Measurements from ENCODE around the gene RFX7. TPM values are rescaled to one million over a fixed set of nuclear protein-coding genes. Genes with fewer than 3 reads are reported as not detected.

Gene RFX7
- total RNA-seq, 1 experiment from 2014 or later = 43.4 TPM

DNA sequence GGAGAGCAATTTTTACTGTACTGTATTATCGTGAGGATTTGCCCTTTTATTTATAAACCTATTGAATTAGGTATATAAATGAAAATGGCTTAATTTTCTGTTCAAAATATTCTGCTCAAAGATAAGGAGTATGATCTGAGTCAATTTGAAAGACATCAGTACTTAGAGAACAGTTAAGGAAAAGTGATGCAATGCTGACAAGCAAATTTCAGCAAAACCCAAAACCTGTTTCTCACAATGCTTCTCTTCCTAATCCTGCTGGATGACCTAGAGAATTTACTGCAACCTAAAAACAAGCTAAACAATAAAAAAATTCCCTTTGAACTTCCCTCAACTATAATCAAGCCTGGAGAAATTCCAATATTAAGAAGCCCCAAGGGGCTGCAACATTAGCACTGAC is 82.7 kb downstream of the RFX7 start:
- no peak overlapping the region for H3K27ac ChIP-seq (ENCODE audit: insufficient read length, low read depth, low read length)
- no peak overlapping the region for H4K5ac ChIP-seq (ENCODE audit: insufficient read length, low read depth, low read length)
- no peaks in the 10 kb centered on the region for H3K23me2 ChIP-seq (ENCODE audit: insufficient read length, low read depth, low read length, poor library complexity, severe bottlenecking)
- no peak overlapping the region for H2AFZ ChIP-seq (ENCODE audit: low read length)
- H4K8ac ChIP-seq (replicated peaks; ENCODE audit: insufficient read length, low read depth, low read length) = no peak overlapping the region
- no peak overlapping the region for H3K18ac ChIP-seq (ENCODE audit: insufficient read length, low read depth, low read length)
- no peaks in the 10 kb centered on the region for H3K27me3 ChIP-seq (ENCODE audit: insufficient read depth, low read length)
- H3K4me2 ChIP-seq (ENCODE audit: insufficient read depth, insufficient read length, low read length) = no peak overlapping the region
- no peaks in the 10 kb centered on the region for H4K20me1 ChIP-seq (ENCODE audit: control insufficient read depth, insufficient read depth, insufficient read length)
- peaks cover 2% of the 10 kb centered on the region for H3K79me1 ChIP-seq (ENCODE audit: insufficient read depth, low read depth, low read length, poor library complexity, severe bottlenecking)
- H2BK20ac ChIP-seq (ENCODE audit: low read depth, low read length, poor library complexity, severe bottlenecking) = no peak overlapping the region
- no peak overlapping the region for H2BK12ac ChIP-seq (ENCODE audit: insufficient read length, low read depth, low read length)
- DNase-seq = no peak
- no peak overlapping the region for H3T11ph ChIP-seq (ENCODE audit: low read length)
- H2BK15ac ChIP-seq (ENCODE audit: low read depth, low read length) = no peak overlapping the region
- H4K91ac ChIP-seq (ENCODE audit: insufficient read length, low read depth, low read length) = no peak overlapping the region
- no peak overlapping the region for H3K9ac ChIP-seq (ENCODE audit: extremely low read depth, insufficient read length, low read length)
- H2BK120ac ChIP-seq (ENCODE audit: low read depth, low read length, poor library complexity, severe bottlenecking) = no peak overlapping the region
- Mint-ChIP-seq H3K27me3 (ENCODE audit: low read depth) (no peaks in the 10 kb centered on the region), H3K4me3 (no peak overlapping the region), H3K4me1 (peaks cover 15 to 19% of the 10 kb centered on the region in 2 experiments), H3K9me3 (peaks cover 3 to 4% of the 10 kb centered on the region in 2 experiments; a peak in 4 of 5 replicates), H3K27ac (peak overlapping the region; percentile 2 to 50 (median 46); a peak in 3 of 7 replicates), H3K36me3 (ENCODE audit: insufficient read depth in 1 of 3, low read depth in 3 of 3) (peaks cover 9 to 12% (median 11%) of the 10 kb centered on the region in 3 experiments; a peak in 6 of 7 replicates)
- no peak overlapping the region for H3K23ac ChIP-seq (ENCODE audit: insufficient read length, low read depth, low read length)
- H3K56ac ChIP-seq (ENCODE audit: insufficient read length, low read depth, low read length) = no peak overlapping the region
- H3K4ac ChIP-seq (ENCODE audit: low read depth, low read length) = no peak overlapping the region
- TF ChIP-seq, protein P1, sequence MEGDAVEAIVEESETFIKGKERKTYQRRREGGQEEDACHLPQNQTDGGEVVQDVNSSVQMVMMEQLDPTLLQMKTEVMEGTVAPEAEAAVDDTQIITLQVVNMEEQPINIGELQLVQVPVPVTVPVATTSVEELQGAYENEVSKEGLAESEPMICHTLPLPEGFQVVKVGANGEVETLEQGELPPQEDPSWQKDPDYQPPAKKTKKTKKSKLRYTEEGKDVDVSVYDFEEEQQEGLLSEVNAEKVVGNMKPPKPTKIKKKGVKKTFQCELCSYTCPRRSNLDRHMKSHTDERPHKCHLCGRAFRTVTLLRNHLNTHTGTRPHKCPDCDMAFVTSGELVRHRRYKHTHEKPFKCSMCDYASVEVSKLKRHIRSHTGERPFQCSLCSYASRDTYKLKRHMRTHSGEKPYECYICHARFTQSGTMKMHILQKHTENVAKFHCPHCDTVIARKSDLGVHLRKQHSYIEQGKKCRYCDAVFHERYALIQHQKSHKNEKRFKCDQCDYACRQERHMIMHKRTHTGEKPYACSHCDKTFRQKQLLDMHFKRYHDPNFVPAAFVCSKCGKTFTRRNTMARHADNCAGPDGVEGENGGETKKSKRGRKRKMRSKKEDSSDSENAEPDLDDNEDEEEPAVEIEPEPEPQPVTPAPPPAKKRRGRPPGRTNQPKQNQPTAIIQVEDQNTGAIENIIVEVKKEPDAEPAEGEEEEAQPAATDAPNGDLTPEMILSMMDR (conservative IDR thresholded peaks at IDR 0.05) = no peak
- no peak overlapping the region for H2BK5ac ChIP-seq (ENCODE audit: insufficient read length, low read length)
- no CpG with 5 or more reads among the region's 1 CpG for WGBS (ENCODE audit: extremely low coverage, insufficient read length, low lambda C conversion rate)
- H3K4me1 ChIP-seq (ENCODE audit: insufficient read depth, low read length) = no peaks in the 10 kb centered on the region
- no peaks in the 10 kb centered on the region for H3K9me3 ChIP-seq (ENCODE audit: control insufficient read depth, low read depth, low read length)
- no peak overlapping the region for H2AK5ac ChIP-seq (ENCODE audit: insufficient read length, low read length)
- no peak overlapping the region for H3K14ac ChIP-seq (ENCODE audit: insufficient read depth, low read length)
- peaks cover 9% of the 10 kb centered on the region; the same call in 1 of the 2 replicates for H3K79me2 ChIP-seq (ENCODE audit: insufficient read depth, low read length)

Measured in H9 (cell line).